Neuron (in vitro differentiated cells): ENCODE data around the gene OR9Q1.
"Not testable (repeated sequence)": the region's sequence is repeated elsewhere in the genome, so short reads cannot be mapped to it uniquely, and the experiment has no call there.

Experiments
- H2AFZ ChIP-seq: one replicate; pipeline ENCODE4 v1.6.1; 2013; ENCODE audit warnings: low read depth, mild to moderate bottlenecking, inconsistent platforms, low read length, moderate library complexity
- H3K27me3 ChIP-seq: one replicate; pipeline ENCODE4 v1.6.1; 2013; ENCODE audit warnings: low read length; ENCODE audit not compliant: insufficient read depth
- H3K36me3 ChIP-seq: one replicate; pipeline ENCODE4 v1.6.1; 2013; ENCODE audit warnings: low read length; ENCODE audit not compliant: insufficient read depth
- H3K4me1 ChIP-seq: one replicate; pipeline ENCODE4 v1.6.1; 2013; ENCODE audit warnings: low read length; ENCODE audit not compliant: insufficient read depth
- H3K4me3 ChIP-seq: 2 replicates; pipeline ENCODE4 v1.5.1; 2013; ENCODE audit warnings: mild to moderate bottlenecking, low read length, moderate library complexity
- H3K9me3 ChIP-seq: one replicate; pipeline ENCODE4 v1.6.1; 2013; ENCODE audit warnings: low read length

OR9Q1 gene

GRCh38 chr11:58179648-58180047 lies 156.0 kb downstream of the OR9Q1 start:
- Histone ChIP-seq H3K36me3 (no peaks in the 10 kb centered on the region), H3K9me3 (no peaks in the 10 kb centered on the region), H3K4me3 (no peak overlapping the region), H2AFZ (no peak overlapping the region), H3K27me3 (no peaks in the 10 kb centered on the region), H3K4me1 (no peaks in the 10 kb centered on the region)

- Histone ChIP-seq H3K36me3 (no peaks in the 10 kb centered on the region), H2AFZ (no peak overlapping the region), H3K4me1 (no peaks in the 10 kb centered on the region), H3K27me3 (no peaks in the 10 kb centered on the region), H3K9me3 (no peaks in the 10 kb centered on the region), H3K4me3 (no peak overlapping the region)
These were observed 163.3 kb downstream of the OR9Q1 start for GRCh38 chr11:58186938-58187337.

- H3K9me3 ChIP-seq = no peaks in the 10 kb centered on the region
- H3K4me1 ChIP-seq = no peaks in the 10 kb centered on the region
- no peak within 1 kb of the TSS for H2AFZ ChIP-seq
- no peaks in the 10 kb centered on the region for H3K36me3 ChIP-seq
- H3K4me3 ChIP-seq = no peak within 1 kb of the TSS
- H3K27me3 ChIP-seq = no peaks in the 10 kb centered on the region
These were observed 165.1 kb downstream of the OR9Q1 start, which contains the start of gene OR9Q2 for GRCh38 chr11:58188770-58189169. OR9Q2 (plus strand) TSS chr11:58189070; CDS start chr11:58190491, 1,421 bp downstream.

GRCh38 chr11:58192229-58192628 lies 168.5 kb downstream of the OR9Q1 start:
- H3K36me3 ChIP-seq = no peaks in the 10 kb centered on the region
- no peak overlapping the region for H3K4me3 ChIP-seq
- no peaks in the 10 kb centered on the region for H3K9me3 ChIP-seq
- H3K27me3 ChIP-seq = no peaks in the 10 kb centered on the region
- no peaks in the 10 kb centered on the region for H3K4me1 ChIP-seq
- no peak overlapping the region for H2AFZ ChIP-seq

GRCh38 chr11:58193391-58193790 lies 169.7 kb downstream of the OR9Q1 start:
- no peaks in the 10 kb centered on the region for H3K4me1 ChIP-seq
- no peak overlapping the region for H3K4me3 ChIP-seq

GRCh38 chr11:58195939-58196338 lies 172.3 kb downstream of the OR9Q1 start:
- no peaks in the 10 kb centered on the region for H3K36me3 ChIP-seq

More at GRCh38 chr11:58193391-58193790, 169.7 kb downstream of the OR9Q1 start:
- no peaks in the 10 kb centered on the region for H3K9me3 ChIP-seq
- no peaks in the 10 kb centered on the region for H3K27me3 ChIP-seq
- no peak overlapping the region for H2AFZ ChIP-seq
- no peaks in the 10 kb centered on the region for H3K36me3 ChIP-seq

GRCh38 chr11:58199271-58199670 lies 175.6 kb downstream of the OR9Q1 start:
- H3K9me3 ChIP-seq = no peaks in the 10 kb centered on the region
- no peaks in the 10 kb centered on the region for H3K27me3 ChIP-seq
- no peak overlapping the region for H2AFZ ChIP-seq
- no peak overlapping the region for H3K4me3 ChIP-seq
- H3K36me3 ChIP-seq = no peaks in the 10 kb centered on the region
- no peaks in the 10 kb centered on the region for H3K4me1 ChIP-seq

More at GRCh38 chr11:58195939-58196338, 172.3 kb downstream of the OR9Q1 start:
- H2AFZ ChIP-seq = no peak overlapping the region
- no peak overlapping the region for H3K4me3 ChIP-seq
- no peaks in the 10 kb centered on the region for H3K4me1 ChIP-seq
- H3K9me3 ChIP-seq = no peaks in the 10 kb centered on the region
- no peaks in the 10 kb centered on the region for H3K27me3 ChIP-seq

GRCh38 chr11:58204042-58204441 lies 180.4 kb downstream of the OR9Q1 start, which contains the start of gene OR1S2:
OR1S2 (minus strand) TSS chr11:58204142; CDS start chr11:58204142, 0 bp downstream.
- H2AFZ ChIP-seq = no peak within 1 kb of the TSS
- no peaks in the 10 kb centered on the region for H3K36me3 ChIP-seq
- H3K4me1 ChIP-seq = no peaks in the 10 kb centered on the region
- H3K9me3 ChIP-seq = no peaks in the 10 kb centered on the region
- H3K4me3 ChIP-seq = no peak within 1 kb of the TSS
- H3K27me3 ChIP-seq = no peaks in the 10 kb centered on the region

- not testable (repeated sequence) for H3K9me3 ChIP-seq, H3K36me3 ChIP-seq, H3K4me1 ChIP-seq, H3K4me3 ChIP-seq, H3K27me3 ChIP-seq, H2AFZ ChIP-seq
These were observed 188.7 kb downstream of the OR9Q1 start, which contains the start of gene OR1S1 for GRCh38 chr11:58212420-58212819. OR1S1 (plus strand) TSS chr11:58212720.

- H2AFZ ChIP-seq = no peak overlapping the region
- no peak overlapping the region for H3K4me3 ChIP-seq
- no peaks in the 10 kb centered on the region for H3K36me3 ChIP-seq
- no peaks in the 10 kb centered on the region for H3K9me3 ChIP-seq
- no peaks in the 10 kb centered on the region for H3K4me1 ChIP-seq
- no peaks in the 10 kb centered on the region for H3K27me3 ChIP-seq
These were observed 192.8 kb downstream of the OR9Q1 start for GRCh38 chr11:58216476-58216875.

GRCh38 chr11:58222721-58223120 lies 199.0 kb downstream of the OR9Q1 start:
- no peak overlapping the region for H2AFZ ChIP-seq
- H3K4me1 ChIP-seq = no peaks in the 10 kb centered on the region
- H3K4me3 ChIP-seq = no peak overlapping the region
- H3K36me3 ChIP-seq = no peaks in the 10 kb centered on the region
- no peaks in the 10 kb centered on the region for H3K9me3 ChIP-seq
- no peaks in the 10 kb centered on the region for H3K27me3 ChIP-seq

- Histone ChIP-seq H2AFZ (no peak overlapping the region), H3K36me3 (no peaks in the 10 kb centered on the region), H3K4me3 (no peak overlapping the region), H3K27me3 (no peaks in the 10 kb centered on the region), H3K9me3 (no peaks in the 10 kb centered on the region), H3K4me1 (no peaks in the 10 kb centered on the region)
These were observed 204.4 kb downstream of the OR9Q1 start for GRCh38 chr11:58227956-58228615.
